HUES48 (cell line): ENCODE measurements around the gene TTC39C.
"Not testable (repeated sequence)": the region's sequence is repeated elsewhere in the genome, so short reads cannot be mapped to it uniquely, and the experiment has no call there.

Experiments used
- H3K27ac ChIP-seq: one replicate; pipeline ENCODE4 v1.7.0; 2013; ENCODE audit warnings: low read depth, low read length, inconsistent platforms
- H3K27me3 ChIP-seq: 2 replicates; pipeline ENCODE4 v1.6.1; 2013; ENCODE audit warnings: mild to moderate bottlenecking, low read length; ENCODE audit not compliant: control insufficient read depth, insufficient read depth
- H3K36me3 ChIP-seq: 2 replicates; pipeline ENCODE4 v1.6.1; 2013; ENCODE audit warnings: low read length; ENCODE audit not compliant: control insufficient read depth, insufficient read depth
- H3K4me1 ChIP-seq: 2 replicates; pipeline ENCODE4 v1.6.1; 2013; ENCODE audit warnings: mild to moderate bottlenecking, low read length; ENCODE audit not compliant: control insufficient read depth, insufficient read depth
- H3K4me3 ChIP-seq: 2 replicates; pipeline ENCODE4 v1.5.1; 2013; ENCODE audit warnings: mild to moderate bottlenecking, low read depth, low read length
- H3K9ac ChIP-seq: 2 replicates; pipeline ENCODE4 v1.6.1; 2013; ENCODE audit warnings: mild to moderate bottlenecking, low read depth, low read length, moderate library complexity
- H3K9me3 ChIP-seq: 2 replicates; pipeline ENCODE4 v1.6.1; 2013; ENCODE audit warnings: low read length; ENCODE audit not compliant: control insufficient read depth, insufficient read depth

TTC39C gene

GRCh38 chr18:24073791-24074190 is 59.2 kb downstream of the TTC39C start:
- no peak overlapping the region for H3K9ac ChIP-seq
- H3K4me3 ChIP-seq, result no peak overlapping the region
- H3K27ac ChIP-seq, result no peak overlapping the region
- 0 out of 2 replicates have a peak, but pooled peaks cover 3% of the 10 kb centered on the region for H3K36me3 ChIP-seq
- no peaks in the 10 kb centered on the region for H3K9me3 ChIP-seq
- H3K27me3 ChIP-seq, result no peaks in the 10 kb centered on the region
- peaks cover 12% of the 10 kb centered on the region for H3K4me1 ChIP-seq

DNA sequence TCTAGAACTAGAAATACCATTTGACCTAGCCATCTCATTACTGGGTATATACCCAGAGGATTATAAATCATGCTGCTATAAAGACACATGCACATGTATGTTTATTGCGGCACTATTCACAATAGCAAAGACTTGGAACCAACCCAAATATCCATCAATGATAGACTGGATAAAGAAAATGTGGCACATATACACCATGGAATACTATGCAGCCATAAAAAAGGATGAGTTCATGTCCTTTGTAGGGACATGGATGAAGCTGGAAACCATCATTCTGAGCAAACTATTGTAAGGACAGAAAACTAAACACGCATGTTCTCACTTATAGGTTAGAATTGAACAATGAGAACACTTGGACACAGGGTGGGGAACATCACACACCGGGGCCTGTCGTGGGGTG is 60.2 kb downstream of the TTC39C start:
- H3K27me3 ChIP-seq, H3K36me3 ChIP-seq, H3K9ac ChIP-seq, H3K9me3 ChIP-seq, H3K4me3 ChIP-seq, H3K27ac ChIP-seq: not testable (repeated sequence)
- H3K4me1 ChIP-seq, result peaks cover 12% of the 10 kb centered on the region

- Histone ChIP-seq H3K9me3 (no peaks in the 10 kb centered on the region), H3K27ac (no peak overlapping the region), H3K9ac (no peak overlapping the region), H3K4me1 (peaks cover 12% of the 10 kb centered on the region), H3K4me3 (no peak overlapping the region), H3K27me3 (no peaks in the 10 kb centered on the region), H3K36me3 (peaks cover 9% of the 10 kb centered on the region)
Measured at GRCh38 chr18:24075767-24076597, 61.4 kb downstream of the TTC39C start.

- Histone ChIP-seq H3K9ac (no peak overlapping the region), H3K4me1 (peaks cover 12% of the 10 kb centered on the region), H3K27ac (no peak overlapping the region), H3K9me3 (no peaks in the 10 kb centered on the region), H3K36me3 (peaks cover 10% of the 10 kb centered on the region), H3K27me3 (no peaks in the 10 kb centered on the region), H3K4me3 (no peak overlapping the region)
Measured at GRCh38 chr18:24076950-24077349, 62.4 kb downstream of the TTC39C start.

- Histone ChIP-seq H3K36me3 (peaks cover 19% of the 10 kb centered on the region), H3K27me3 (no peaks in the 10 kb centered on the region), H3K4me1 (peaks cover 12% of the 10 kb centered on the region), H3K9ac (no peak overlapping the region), H3K9me3 (no peaks in the 10 kb centered on the region), H3K27ac (no peak overlapping the region), H3K4me3 (no peak overlapping the region)
Measured at GRCh38 chr18:24078391-24078790, 63.8 kb downstream of the TTC39C start.

DNA sequence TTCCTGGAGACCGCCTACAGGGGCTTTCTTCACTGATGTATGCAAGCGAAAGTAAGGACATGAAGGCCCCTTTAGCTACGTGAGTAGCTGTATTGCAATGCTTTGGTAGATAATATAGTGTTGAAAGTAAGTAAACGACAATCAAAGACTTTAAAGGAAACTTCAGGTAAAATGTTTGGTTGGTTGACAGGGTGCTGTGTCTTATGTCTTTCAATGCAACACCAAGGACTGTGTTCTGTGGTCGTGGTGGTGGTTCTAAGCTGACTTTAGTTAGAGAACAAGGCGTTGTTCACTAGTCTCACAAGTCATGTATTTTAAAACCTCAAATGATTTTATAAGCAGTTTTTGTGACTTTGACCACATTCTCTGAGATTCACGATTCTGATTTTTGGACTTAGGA is 66.3 kb downstream of the TTC39C start:
- no peak overlapping the region for H3K27ac ChIP-seq
- H3K27me3 ChIP-seq, result no peaks in the 10 kb centered on the region
- H3K9ac ChIP-seq, result no peak overlapping the region
- peaks cover 28% of the 10 kb centered on the region for H3K36me3 ChIP-seq
- H3K4me3 ChIP-seq, result no peak overlapping the region
- peaks cover 12% of the 10 kb centered on the region for H3K4me1 ChIP-seq
- no peaks in the 10 kb centered on the region for H3K9me3 ChIP-seq

DNA sequence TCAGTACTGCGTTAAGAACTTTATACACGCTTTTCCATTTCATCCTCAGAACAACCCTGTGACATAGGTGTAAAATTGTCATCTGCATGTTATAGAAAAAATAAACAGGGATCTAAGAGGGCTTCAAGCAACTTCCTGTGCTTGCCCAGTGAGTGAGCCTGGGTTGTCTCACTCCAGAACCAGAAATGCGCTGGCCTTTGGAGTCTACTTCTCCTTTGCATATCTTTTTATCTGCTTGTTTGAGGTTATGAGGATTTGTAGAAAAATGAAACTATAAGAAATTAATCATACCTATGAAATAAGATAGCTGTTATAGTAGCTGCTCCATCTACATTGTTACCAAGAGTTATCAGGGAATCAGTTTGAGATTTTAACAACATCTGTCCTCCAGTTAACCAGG is 69.0 kb downstream of the TTC39C start:
- no peaks in the 10 kb centered on the region for H3K9me3 ChIP-seq
- H3K9ac ChIP-seq, result no peak overlapping the region
- H3K27ac ChIP-seq, result no peak overlapping the region
- H3K27me3 ChIP-seq, result no peaks in the 10 kb centered on the region
- H3K36me3 ChIP-seq, result peaks cover 30% of the 10 kb centered on the region
- H3K4me1 ChIP-seq, result no peaks in the 10 kb centered on the region
- no peak overlapping the region for H3K4me3 ChIP-seq

DNA sequence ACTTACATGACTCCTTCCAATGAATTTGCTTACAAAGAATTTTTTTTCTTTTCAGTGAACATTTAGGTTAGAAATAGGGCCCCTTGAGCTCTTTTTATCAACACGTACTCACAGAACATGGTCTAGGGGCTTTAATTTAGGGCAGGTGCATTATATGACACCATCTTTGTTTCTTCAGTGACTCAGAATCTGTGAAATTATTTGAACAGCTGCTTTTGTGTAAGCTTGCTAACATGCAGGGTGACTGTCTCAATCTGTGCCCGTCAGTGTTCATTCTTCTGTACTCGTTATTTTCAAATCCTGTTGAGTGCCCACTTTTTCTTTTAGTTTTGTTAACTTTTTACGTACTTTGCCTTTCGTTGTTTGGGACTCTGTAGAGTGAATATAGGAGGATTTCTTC is 71.5 kb downstream of the TTC39C start:
- Histone ChIP-seq H3K4me3 (no peak overlapping the region), H3K36me3 (peaks cover 24% of the 10 kb centered on the region), H3K9ac (no peak overlapping the region), H3K9me3 (no peaks in the 10 kb centered on the region), H3K4me1 (no peaks in the 10 kb centered on the region), H3K27ac (no peak overlapping the region), H3K27me3 (no peaks in the 10 kb centered on the region)

GRCh38 chr18:24089076-24089475 is 74.5 kb downstream of the TTC39C start:
- Histone ChIP-seq H3K4me1 (no peaks in the 10 kb centered on the region), H3K36me3 (peaks cover 11% of the 10 kb centered on the region), H3K9me3 (no peaks in the 10 kb centered on the region), H3K27me3 (no peaks in the 10 kb centered on the region), H3K27ac (no peak overlapping the region), H3K4me3 (no peak overlapping the region), H3K9ac (no peak overlapping the region)

DNA sequence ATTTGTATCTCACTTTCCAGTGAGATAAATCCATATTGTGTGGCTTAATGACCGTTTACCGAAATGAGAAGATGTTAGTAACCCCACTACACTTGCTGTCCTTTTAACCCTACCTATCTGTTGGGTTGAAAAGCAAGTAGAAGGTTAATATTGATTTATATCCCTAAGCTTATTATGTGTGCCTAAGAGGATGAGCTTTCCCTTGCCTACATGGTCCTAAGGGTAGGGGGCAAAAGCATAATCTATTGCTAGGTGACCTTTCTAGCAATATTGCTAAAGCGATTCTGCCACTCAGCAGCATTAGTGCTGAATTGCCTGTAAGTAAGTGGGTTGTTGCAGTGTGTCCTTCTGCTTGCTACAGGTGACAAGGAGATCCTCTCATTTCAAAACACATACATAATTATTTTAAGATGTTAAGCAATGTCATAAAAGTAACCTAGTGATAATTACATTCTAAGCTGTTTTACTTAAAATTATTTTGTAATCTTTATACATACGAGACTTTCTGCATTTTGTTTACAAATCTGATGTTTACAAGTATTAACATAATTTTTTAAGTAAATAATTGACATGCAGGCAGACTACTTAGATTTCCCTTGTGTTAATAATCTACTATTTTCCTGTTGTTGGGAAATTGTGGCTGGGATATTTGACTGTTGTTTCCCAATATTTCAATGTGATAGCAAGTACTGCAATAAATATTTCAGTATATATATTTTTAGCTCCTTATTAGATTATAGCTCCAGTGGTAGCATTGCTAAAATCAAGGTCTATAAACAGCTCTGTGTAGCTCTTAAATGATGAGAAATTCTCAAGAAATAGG is 75.2 kb downstream of the TTC39C start:
- no peaks in the 10 kb centered on the region for H3K9me3 ChIP-seq
- H3K27ac ChIP-seq, result no peak overlapping the region

DNA sequence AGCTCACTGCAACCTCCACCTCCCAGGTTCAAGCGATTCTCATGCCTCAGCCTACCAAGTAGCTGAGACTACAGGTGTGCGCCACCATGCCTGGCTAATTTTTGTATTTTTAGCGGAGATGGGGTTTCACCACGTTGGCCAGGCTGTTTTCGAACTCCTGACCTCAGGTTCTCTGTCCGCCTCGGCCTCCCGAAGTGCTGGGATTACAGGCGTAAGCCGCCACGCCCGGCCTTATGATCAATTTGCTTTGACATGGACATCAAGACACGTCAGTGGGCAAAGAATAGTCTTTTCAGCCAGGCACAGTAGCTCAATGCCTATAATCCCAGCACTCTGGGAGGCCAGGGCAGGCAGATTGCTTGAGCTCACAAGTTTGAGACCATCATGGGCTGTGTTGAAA is 76.3 kb downstream of the TTC39C start:
- H3K4me3 ChIP-seq, result no peak overlapping the region
- H3K27me3 ChIP-seq, result no peaks in the 10 kb centered on the region
- H3K9ac ChIP-seq, result no peak overlapping the region
- H3K27ac ChIP-seq, result no peak overlapping the region
- peaks cover 4% of the 10 kb centered on the region; the same call in 1 of the 2 replicates for H3K36me3 ChIP-seq
- no peaks in the 10 kb centered on the region for H3K9me3 ChIP-seq
- no peaks in the 10 kb centered on the region for H3K4me1 ChIP-seq

More for the DNA sequence above, 75.2 kb downstream of the TTC39C start:
- no peak overlapping the region for H3K4me3 ChIP-seq
- H3K4me1 ChIP-seq, result no peaks in the 10 kb centered on the region
- no peak overlapping the region for H3K9ac ChIP-seq
- H3K27me3 ChIP-seq, result no peaks in the 10 kb centered on the region
- H3K36me3 ChIP-seq, result peaks cover 11% of the 10 kb centered on the region
